Measurements from ENCODE around the gene ZMYM2. TPM values are rescaled to one million over a fixed set of nuclear protein-coding genes. Genes with fewer than 3 reads are reported as not detected.

ZMYM2 gene
- total RNA-seq, 1 donor from 2014 or later = 51.7 TPM

DNA sequence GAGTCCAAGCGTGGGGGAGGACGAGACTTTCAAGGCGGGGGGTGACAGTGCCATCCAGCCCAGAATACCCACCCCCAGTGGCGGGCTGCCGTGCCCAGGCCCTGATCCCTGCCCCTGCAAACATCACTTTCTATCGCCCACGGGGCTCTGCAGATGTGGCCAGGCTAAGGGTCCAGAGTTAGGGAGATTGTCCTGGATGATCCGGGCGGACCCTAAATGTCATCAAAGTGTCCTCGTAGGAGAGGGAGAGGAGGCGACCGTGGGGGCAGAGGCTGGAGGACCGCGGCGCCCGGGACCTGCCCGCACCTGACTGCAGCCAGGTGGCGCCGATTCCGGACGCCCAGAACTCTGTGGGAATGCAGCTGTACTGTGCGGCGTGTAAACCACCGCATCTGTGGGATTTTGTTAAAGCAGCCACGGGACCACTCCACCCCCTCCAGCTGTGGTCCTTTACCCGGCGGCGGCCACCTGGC is 170.0 kb downstream of the ZMYM2 start:
- peak; percentile 60 for TF ChIP-seq CTCF (IDR thresholded peaks at IDR 0.05; ENCODE audit: insufficient read depth, low read length, poor library complexity, severe bottlenecking)
- no peak for DNase-seq (ENCODE audit: low read depth)
- Histone ChIP-seq H3K36me3 (ENCODE audit: control insufficient read depth, insufficient read depth, low read length) (no peaks in the 10 kb centered on the region), H3K4me3 (ENCODE audit: low read depth, low read length) (peak overlapping the region; percentile 46), H3K27me3 (ENCODE audit: control insufficient read depth, insufficient read depth, low read length) (peaks cover 8% of the 10 kb centered on the region)

GRCh38 chr13:20129076-20129475 is 170.5 kb downstream of the ZMYM2 start:
- Histone ChIP-seq H3K27me3 (ENCODE audit: control insufficient read depth, insufficient read depth, low read length) (peaks cover 8% of the 10 kb centered on the region), H3K4me3 (ENCODE audit: low read depth, low read length) (no peak overlapping the region), H3K36me3 (ENCODE audit: control insufficient read depth, insufficient read depth, low read length) (no peaks in the 10 kb centered on the region)
- DNase-seq (ENCODE audit: low read depth) = no peak
- TF ChIP-seq CTCF (IDR thresholded peaks at IDR 0.05; ENCODE audit: insufficient read depth, low read length, poor library complexity, severe bottlenecking) = no peak

GRCh38 chr13:20130012-20130411 is 171.5 kb downstream of the ZMYM2 start:
- Histone ChIP-seq H3K27me3 (ENCODE audit: control insufficient read depth, insufficient read depth, low read length) (peaks cover 8% of the 10 kb centered on the region), H3K4me3 (ENCODE audit: low read depth, low read length) (no peak overlapping the region), H3K36me3 (ENCODE audit: control insufficient read depth, insufficient read depth, low read length) (no peaks in the 10 kb centered on the region)
- DNase-seq (ENCODE audit: low read depth) = no peak
- no peak for TF ChIP-seq CTCF (IDR thresholded peaks at IDR 0.05; ENCODE audit: insufficient read depth, low read length, poor library complexity, severe bottlenecking)

GRCh38 chr13:20130652-20131051 is 172.1 kb downstream of the ZMYM2 start:
- DNase-seq (ENCODE audit: low read depth) = no peak
- no peaks in the 10 kb centered on the region for H3K36me3 ChIP-seq (ENCODE audit: control insufficient read depth, insufficient read depth, low read length)
- H3K4me3 ChIP-seq (ENCODE audit: low read depth, low read length) = no peak overlapping the region
- H3K27me3 ChIP-seq (ENCODE audit: control insufficient read depth, insufficient read depth, low read length) = peaks cover 8% of the 10 kb centered on the region
- no peak for TF ChIP-seq CTCF (IDR thresholded peaks at IDR 0.05; ENCODE audit: insufficient read depth, low read length, poor library complexity, severe bottlenecking)

- no peak for TF ChIP-seq CTCF (IDR thresholded peaks at IDR 0.05; ENCODE audit: insufficient read depth, low read length, poor library complexity, severe bottlenecking)
- no peak overlapping the region for H3K4me3 ChIP-seq (ENCODE audit: low read depth, low read length)
- peaks cover 8% of the 10 kb centered on the region for H3K27me3 ChIP-seq (ENCODE audit: control insufficient read depth, insufficient read depth, low read length)
- no peak for DNase-seq (ENCODE audit: low read depth)
- H3K36me3 ChIP-seq (ENCODE audit: control insufficient read depth, insufficient read depth, low read length) = no peaks in the 10 kb centered on the region
Measured at GRCh38 chr13:20131057-20131832, 172.7 kb downstream of the ZMYM2 start.
